DMS79 treated with DMSO at 0.1 percent for 48 hours (cell line): ENCODE results near the gene TXNIP.
"Not testable (repeated sequence)": the region's sequence is repeated elsewhere in the genome, so short reads cannot be mapped to it uniquely, and the experiment has no call there.

Source experiments
- DNase-seq: peaks from one replicate; lab custom pipeline; 2025; lab: John Stamatoyannopoulos, UW

Gene TXNIP

GRCh38 chr1:145996433-145997015, at the start of gene TXNIP:
TSS of gene TXNIP (minus strand) at chr1:145996579. CDS start at chr1:145996266, 313 bp downstream.
- DNase-seq = peak; percentile 96

- no peak for DNase-seq
Measured at GRCh38 chr1:146039844-146040194, 43.4 kb upstream of the TXNIP start.

- DNase-seq = peak; percentile 89
Measured at GRCh38 chr1:146036965-146037646, 40.7 kb upstream of the TXNIP start.

- DNase-seq = peak; percentile 58
Measured at GRCh38 chr1:146036241-146036964, 40.0 kb upstream of the TXNIP start.

GRCh38 chr1:146035048-146035423, 38.7 kb upstream of the TXNIP start:
- DNase-seq = no peak

GRCh38 chr1:146032631-146033219, 36.3 kb upstream of the TXNIP start:
- DNase-seq = peak; percentile 57

GRCh38 chr1:146031476-146031875, 35.1 kb upstream of the TXNIP start:
- DNase-seq = no peak

GRCh38 chr1:146029117-146029516, 32.7 kb upstream of the TXNIP start:
- no peak for DNase-seq

- not testable (repeated sequence) for DNase-seq
Measured at GRCh38 chr1:146026650-146027049, 30.3 kb upstream of the TXNIP start.

- not testable (repeated sequence) for DNase-seq
Measured at GRCh38 chr1:146025787-146026495, 29.6 kb upstream of the TXNIP start.

GRCh38 chr1:146022403-146023127, 26.2 kb upstream of the TXNIP start:
- DNase-seq = no peak

GRCh38 chr1:146021622-146022402, 25.4 kb upstream of the TXNIP start, which contains the start of gene HJV:
TSS of gene HJV (minus strand) at chr1:146021735. CDS start at chr1:146020231, 1,504 bp downstream.
- no peak for DNase-seq

GRCh38 chr1:146021050-146021445, 24.7 kb upstream of the TXNIP start:
- no peak for DNase-seq

GRCh38 chr1:146020058-146021049, 24.0 kb upstream of the TXNIP start:
- DNase-seq = no peak

- DNase-seq = no peak
Measured at GRCh38 chr1:146019231-146020057, 23.1 kb upstream of the TXNIP start.

GRCh38 chr1:146016891-146017290, 20.5 kb upstream of the TXNIP start:
- DNase-seq = no peak

- no peak for DNase-seq
Measured at GRCh38 chr1:146013559-146013922, 17.2 kb upstream of the TXNIP start.

GRCh38 chr1:146012703-146013558, 16.6 kb upstream of the TXNIP start:
- DNase-seq = peak; percentile 72
